OCI-LY3 (cell line): ENCODE measurements around the gene MEF2A.

Experiments
- H2AFZ ChIP-seq: fragments of 200-600, 300-600 bp; shearing (Covaris generic); 2 replicates; pipeline ENCODE4 v1.6.0; 2014; ENCODE audit warnings: antibody characterized with exemption, low read depth, low read length
- H3K27ac ChIP-seq: fragments of 200-600, 300-600 bp; sonication (generic); 2 replicates; pipeline ENCODE4 v1.5.1; 2014; ENCODE audit warnings: mild to moderate bottlenecking, low read length, moderate library complexity, mixed read lengths
- H3K27me3 ChIP-seq: fragments of 200-600, 300-600 bp; sonication (generic); 2 replicates; pipeline ENCODE4 v1.6.1; 2014; ENCODE audit warnings: low read depth, low read length, mixed read lengths
- H3K36me3 ChIP-seq: fragments of 200-600, 300-600 bp; sonication (generic); replicated peaks from 2 replicates; pipeline ENCODE3; 2014; ENCODE audit warnings: low read depth, low read length, mixed read lengths
- H3K4me1 ChIP-seq: fragments of 300-600, 200-600 bp; sonication (generic); 2 replicates; pipeline ENCODE4 v1.6.1; 2014; ENCODE audit warnings: low read length, mixed read lengths
- H3K4me2 ChIP-seq: fragments of 200-600, 300-600 bp; sonication (generic); 2 replicates; pipeline ENCODE4 v1.6.1; 2014; ENCODE audit warnings: low read length, mixed read lengths
- H3K4me3 ChIP-seq: fragments of 300-600, 200-600 bp; sonication (generic); 2 replicates; pipeline ENCODE4 v1.5.1; 2014; ENCODE audit warnings: antibody characterized with exemption, mild to moderate bottlenecking, low read length, moderate library complexity
- H3K79me2 ChIP-seq: fragments of 300-600, 200-600 bp; shearing (Covaris generic); 2 replicates; pipeline ENCODE4 v1.6.1; 2014; ENCODE audit warnings: mild to moderate bottlenecking, low read length, mixed read lengths
- H3K9ac ChIP-seq: fragments of 300-600, 200-600 bp; shearing (Covaris generic); 2 replicates; pipeline ENCODE4 v1.6.0; 2014; ENCODE audit warnings: mild to moderate bottlenecking, low read length, moderate library complexity
- H3K9me3 ChIP-seq: fragments of 200-600, 300-600 bp; shearing (Covaris generic); 2 replicates; pipeline ENCODE4 v1.6.1; 2014; ENCODE audit warnings: low read length, mixed read lengths; ENCODE audit not compliant: insufficient read depth
- H4K20me1 ChIP-seq: fragments of 200-600, 300-600 bp; sonication (generic); 2 replicates; pipeline ENCODE4 v1.6.1; 2016; ENCODE audit warnings: low read length, mixed read lengths; ENCODE audit not compliant: insufficient read depth
- EZH2phosphoT487 ChIP-seq: fragments of 200-600 bp; shearing (Covaris generic); IDR thresholded peaks from 2 replicates; pipeline ENCODE4 v1.6.1; 2018; ENCODE audit warnings: antibody characterized with exemption, mixed run types, low read depth
- TF ChIP-seq, protein P1 (sequence below): fragments of 200-600, 300-600 bp; sonication (generic); IDR thresholded peaks from 2 replicates; pipeline ENCODE4 v1.5.1; 2014; ENCODE audit warnings: antibody characterized with exemption, low read length, low read depth

Gene MEF2A

DNA sequence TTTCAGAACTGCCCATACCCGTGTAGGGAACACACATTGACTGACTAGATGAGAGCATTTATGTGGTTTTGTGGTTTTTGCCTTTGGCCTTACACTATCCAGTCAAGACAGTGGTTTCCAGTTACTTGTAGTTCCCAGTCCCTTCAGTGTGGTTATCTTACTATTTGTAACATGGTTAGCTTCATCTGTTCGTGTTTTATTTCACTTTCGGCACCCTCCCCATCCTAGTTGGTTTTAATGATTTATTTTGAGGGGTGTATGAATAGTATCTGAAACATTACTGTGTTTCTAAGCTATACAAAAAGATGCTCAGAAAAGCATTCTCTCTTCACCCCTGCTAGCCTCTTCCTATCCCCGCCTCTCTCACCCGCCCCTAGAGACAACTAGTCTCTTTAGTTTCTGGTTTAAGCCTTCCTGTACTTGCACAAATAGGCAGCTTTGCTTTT, 153.3 kb downstream of the MEF2A start:
- H3K27ac ChIP-seq = no peak overlapping the region
- H3K4me2 ChIP-seq = no peak overlapping the region
- no peak for TF ChIP-seq EZH2phosphoT487
- TF ChIP-seq, protein P1, sequence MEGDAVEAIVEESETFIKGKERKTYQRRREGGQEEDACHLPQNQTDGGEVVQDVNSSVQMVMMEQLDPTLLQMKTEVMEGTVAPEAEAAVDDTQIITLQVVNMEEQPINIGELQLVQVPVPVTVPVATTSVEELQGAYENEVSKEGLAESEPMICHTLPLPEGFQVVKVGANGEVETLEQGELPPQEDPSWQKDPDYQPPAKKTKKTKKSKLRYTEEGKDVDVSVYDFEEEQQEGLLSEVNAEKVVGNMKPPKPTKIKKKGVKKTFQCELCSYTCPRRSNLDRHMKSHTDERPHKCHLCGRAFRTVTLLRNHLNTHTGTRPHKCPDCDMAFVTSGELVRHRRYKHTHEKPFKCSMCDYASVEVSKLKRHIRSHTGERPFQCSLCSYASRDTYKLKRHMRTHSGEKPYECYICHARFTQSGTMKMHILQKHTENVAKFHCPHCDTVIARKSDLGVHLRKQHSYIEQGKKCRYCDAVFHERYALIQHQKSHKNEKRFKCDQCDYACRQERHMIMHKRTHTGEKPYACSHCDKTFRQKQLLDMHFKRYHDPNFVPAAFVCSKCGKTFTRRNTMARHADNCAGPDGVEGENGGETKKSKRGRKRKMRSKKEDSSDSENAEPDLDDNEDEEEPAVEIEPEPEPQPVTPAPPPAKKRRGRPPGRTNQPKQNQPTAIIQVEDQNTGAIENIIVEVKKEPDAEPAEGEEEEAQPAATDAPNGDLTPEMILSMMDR = no peak

DNA sequence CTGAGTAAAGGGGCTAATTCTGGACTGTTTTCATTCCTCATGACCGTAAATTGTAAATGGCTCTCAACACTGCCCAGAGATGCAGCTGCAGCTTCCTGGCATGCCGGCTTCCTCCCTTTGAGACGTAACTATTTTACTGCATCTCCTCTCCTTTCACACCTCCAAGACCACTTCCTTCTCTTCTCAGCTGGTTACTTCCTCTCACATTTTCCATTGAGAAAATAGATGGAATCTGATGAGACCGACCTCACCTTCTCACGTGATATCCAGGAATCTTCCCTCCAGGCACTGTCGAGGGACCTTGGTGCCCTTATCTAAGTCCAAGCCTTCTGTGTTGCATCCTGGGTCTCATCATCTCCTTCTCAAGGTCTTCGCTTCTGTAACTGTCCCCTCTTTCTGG, 154.7 kb downstream of the MEF2A start:
- H3K27ac ChIP-seq = no peak overlapping the region
- no peaks in the 10 kb centered on the region for H3K27me3 ChIP-seq
- peaks cover 23% of the 10 kb centered on the region for H3K4me1 ChIP-seq
- H3K9ac ChIP-seq = no peak overlapping the region
- no peaks in the 10 kb centered on the region for H4K20me1 ChIP-seq
- no peak overlapping the region for H3K4me3 ChIP-seq
- no peak overlapping the region for H2AFZ ChIP-seq
- no peaks in the 10 kb centered on the region for H3K79me2 ChIP-seq
- TF ChIP-seq, protein P1 = no peak
- no peak for TF ChIP-seq EZH2phosphoT487
- no peaks in the 10 kb centered on the region for H3K9me3 ChIP-seq
- no peak overlapping the region for H3K4me2 ChIP-seq
- H3K36me3 ChIP-seq = peaks cover 24% of the 10 kb centered on the region

More for the DNA sequence above, 153.3 kb downstream of the MEF2A start:
- no peaks in the 10 kb centered on the region for H4K20me1 ChIP-seq
- H3K9me3 ChIP-seq = no peaks in the 10 kb centered on the region
- H3K4me3 ChIP-seq = no peak overlapping the region
- H3K79me2 ChIP-seq = no peaks in the 10 kb centered on the region
- no peaks in the 10 kb centered on the region for H3K27me3 ChIP-seq
- H2AFZ ChIP-seq = no peak overlapping the region
- no peak overlapping the region for H3K9ac ChIP-seq
- peaks cover 24% of the 10 kb centered on the region for H3K36me3 ChIP-seq
- H3K4me1 ChIP-seq = peaks cover 23% of the 10 kb centered on the region

DNA sequence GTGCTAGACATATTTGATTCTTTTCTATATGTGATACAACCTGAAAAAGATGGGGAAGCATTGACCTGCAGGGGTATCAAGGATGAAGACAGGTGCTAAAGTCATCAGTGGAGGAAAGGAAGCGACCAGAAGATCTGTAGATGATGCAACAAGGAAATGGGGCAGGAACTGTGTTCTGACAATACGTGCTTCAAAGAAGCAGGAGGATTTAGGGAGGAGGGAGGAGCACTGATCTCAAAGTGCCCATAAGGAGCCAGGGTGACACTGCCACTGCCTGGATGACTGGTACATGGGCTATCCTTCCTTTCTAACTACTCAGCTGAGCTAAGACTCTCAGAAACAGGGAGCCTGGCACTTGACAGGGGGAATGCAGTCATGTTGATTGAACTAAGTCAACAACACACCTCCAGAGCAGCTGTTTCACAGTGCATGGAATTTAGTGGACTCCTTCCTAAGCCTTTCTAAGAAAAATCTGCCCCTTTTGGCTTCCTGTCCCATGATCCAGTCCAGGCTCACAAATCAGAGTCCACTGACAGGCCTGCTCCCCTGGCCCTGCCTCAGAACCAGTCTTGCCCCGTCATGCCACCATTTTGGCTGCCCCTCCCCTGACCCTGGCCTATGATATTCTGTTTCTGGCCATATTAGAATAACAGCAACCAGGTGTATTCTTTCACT, 155.5 kb downstream of the MEF2A start:
- Histone ChIP-seq H3K4me2 (no peak overlapping the region), H3K79me2 (no peaks in the 10 kb centered on the region), H3K9ac (no peak overlapping the region), H4K20me1 (no peaks in the 10 kb centered on the region), H3K9me3 (no peaks in the 10 kb centered on the region), H2AFZ (no peak overlapping the region), H3K4me1 (peaks cover 23% of the 10 kb centered on the region), H3K36me3 (peaks cover 18% of the 10 kb centered on the region), H3K27me3 (no peaks in the 10 kb centered on the region), H3K4me3 (no peak overlapping the region), H3K27ac (no peak overlapping the region)
- TF ChIP-seq, protein P1 = no peak

DNA sequence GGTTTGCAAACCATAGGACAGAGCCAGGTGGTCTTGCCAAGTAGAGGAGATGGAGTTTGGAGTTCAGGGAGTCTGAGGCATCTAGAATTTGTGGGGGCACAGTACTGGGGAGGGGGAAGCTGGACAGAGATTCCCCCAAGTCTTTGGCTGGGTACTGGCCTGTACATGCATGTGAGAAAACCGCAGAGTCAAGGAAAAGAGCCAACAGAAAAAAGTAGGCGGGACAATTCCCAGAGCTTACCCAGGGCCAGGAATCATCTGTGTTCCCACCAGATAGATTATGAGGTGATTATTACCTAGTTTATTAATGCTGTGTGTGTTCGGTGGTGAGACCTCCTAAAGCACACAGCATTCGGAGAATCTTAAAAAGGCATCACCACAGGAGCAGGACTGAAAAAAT, 156.1 kb downstream of the MEF2A start:
- no peak overlapping the region for H3K9ac ChIP-seq
- no peaks in the 10 kb centered on the region for H3K9me3 ChIP-seq
- H3K27ac ChIP-seq = no peak overlapping the region
- no peaks in the 10 kb centered on the region for H3K27me3 ChIP-seq
- no peaks in the 10 kb centered on the region for H3K79me2 ChIP-seq
- peaks cover 20% of the 10 kb centered on the region for H3K4me1 ChIP-seq
- H2AFZ ChIP-seq = no peak overlapping the region
- H4K20me1 ChIP-seq = no peaks in the 10 kb centered on the region
- H3K4me2 ChIP-seq = no peak overlapping the region
- no peak for TF ChIP-seq EZH2phosphoT487
- TF ChIP-seq, protein P1 = no peak
- H3K36me3 ChIP-seq = peaks cover 18% of the 10 kb centered on the region
- H3K4me3 ChIP-seq = no peak overlapping the region
